Measurements from ENCODE around the gene SGMS1.

Gene SGMS1

DNA sequence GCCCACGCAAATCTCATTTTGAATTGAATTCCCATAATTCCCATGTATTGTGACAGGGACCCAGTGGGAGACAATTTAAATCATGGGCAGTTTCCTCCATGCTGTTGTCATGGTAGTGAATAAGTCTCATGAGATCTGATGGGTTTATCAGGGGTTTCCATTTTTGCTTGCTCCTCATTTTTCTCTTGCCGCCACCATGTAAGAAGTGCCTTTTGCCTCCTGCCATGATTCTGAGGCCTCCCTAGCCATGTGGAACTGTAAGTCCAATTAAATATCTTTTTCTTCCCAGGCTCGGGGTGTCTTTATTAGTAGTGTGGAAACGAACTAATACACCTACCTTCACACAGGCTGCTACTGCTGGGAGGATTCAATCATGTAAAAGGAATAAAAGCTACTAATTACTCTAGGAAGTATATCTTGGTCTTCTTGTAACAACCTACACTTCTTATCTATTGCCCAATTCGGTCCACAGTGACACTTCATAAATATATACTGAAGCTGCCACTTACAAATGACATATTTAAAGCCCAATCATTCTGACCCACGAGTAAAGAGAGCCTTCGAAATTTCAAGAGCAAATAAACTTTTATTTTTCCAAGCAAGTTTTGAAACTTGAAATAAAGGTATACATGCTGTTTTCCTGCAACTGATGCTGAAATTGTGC lies 272.1 kb downstream of the SGMS1 start:
- TF ChIP-seq, protein P1, sequence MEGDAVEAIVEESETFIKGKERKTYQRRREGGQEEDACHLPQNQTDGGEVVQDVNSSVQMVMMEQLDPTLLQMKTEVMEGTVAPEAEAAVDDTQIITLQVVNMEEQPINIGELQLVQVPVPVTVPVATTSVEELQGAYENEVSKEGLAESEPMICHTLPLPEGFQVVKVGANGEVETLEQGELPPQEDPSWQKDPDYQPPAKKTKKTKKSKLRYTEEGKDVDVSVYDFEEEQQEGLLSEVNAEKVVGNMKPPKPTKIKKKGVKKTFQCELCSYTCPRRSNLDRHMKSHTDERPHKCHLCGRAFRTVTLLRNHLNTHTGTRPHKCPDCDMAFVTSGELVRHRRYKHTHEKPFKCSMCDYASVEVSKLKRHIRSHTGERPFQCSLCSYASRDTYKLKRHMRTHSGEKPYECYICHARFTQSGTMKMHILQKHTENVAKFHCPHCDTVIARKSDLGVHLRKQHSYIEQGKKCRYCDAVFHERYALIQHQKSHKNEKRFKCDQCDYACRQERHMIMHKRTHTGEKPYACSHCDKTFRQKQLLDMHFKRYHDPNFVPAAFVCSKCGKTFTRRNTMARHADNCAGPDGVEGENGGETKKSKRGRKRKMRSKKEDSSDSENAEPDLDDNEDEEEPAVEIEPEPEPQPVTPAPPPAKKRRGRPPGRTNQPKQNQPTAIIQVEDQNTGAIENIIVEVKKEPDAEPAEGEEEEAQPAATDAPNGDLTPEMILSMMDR (IDR thresholded peaks at IDR 0.05; ENCODE audit: control insufficient read depth, insufficient read depth, low read depth, low read length, missing control alignments): no peak
- no peak overlapping the region for H3K4me3 ChIP-seq (ENCODE audit: control insufficient read depth, low read depth, low read length)
- DNase-seq (ENCODE audit: low read depth): no peak

GRCh38 chr10:50350366-50350765 lies 273.4 kb downstream of the SGMS1 start:
- DNase-seq (ENCODE audit: low read depth): no peak
- TF ChIP-seq, protein P1 (IDR thresholded peaks at IDR 0.05; ENCODE audit: control insufficient read depth, insufficient read depth, low read depth, low read length, missing control alignments): no peak
- H3K4me3 ChIP-seq (ENCODE audit: control insufficient read depth, low read depth, low read length): no peak overlapping the region

DNA sequence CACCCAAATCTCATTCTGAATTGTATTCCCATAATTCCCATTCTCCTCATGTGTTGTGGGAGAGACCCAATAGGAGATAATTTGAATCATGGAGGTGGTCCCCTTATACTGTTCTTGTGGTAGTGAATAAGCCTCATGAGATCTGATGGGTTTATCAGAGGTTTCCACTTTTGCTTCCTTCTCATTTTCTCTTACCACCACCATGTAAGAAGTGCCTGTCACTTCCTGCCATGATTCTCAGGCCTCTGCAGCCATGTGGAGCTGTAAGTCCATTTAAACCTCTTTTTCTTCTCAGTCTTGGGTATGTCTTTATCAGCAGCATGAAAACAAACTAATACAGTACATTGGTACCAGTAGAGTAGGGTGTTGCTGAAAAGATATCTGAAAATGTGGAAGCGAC lies 274.2 kb downstream of the SGMS1 start:
- DNase-seq (ENCODE audit: low read depth): no peak
- TF ChIP-seq, protein P1 (IDR thresholded peaks at IDR 0.05; ENCODE audit: control insufficient read depth, insufficient read depth, low read depth, low read length, missing control alignments): no peak
- H3K4me3 ChIP-seq (ENCODE audit: control insufficient read depth, low read depth, low read length): no peak overlapping the region

DNA sequence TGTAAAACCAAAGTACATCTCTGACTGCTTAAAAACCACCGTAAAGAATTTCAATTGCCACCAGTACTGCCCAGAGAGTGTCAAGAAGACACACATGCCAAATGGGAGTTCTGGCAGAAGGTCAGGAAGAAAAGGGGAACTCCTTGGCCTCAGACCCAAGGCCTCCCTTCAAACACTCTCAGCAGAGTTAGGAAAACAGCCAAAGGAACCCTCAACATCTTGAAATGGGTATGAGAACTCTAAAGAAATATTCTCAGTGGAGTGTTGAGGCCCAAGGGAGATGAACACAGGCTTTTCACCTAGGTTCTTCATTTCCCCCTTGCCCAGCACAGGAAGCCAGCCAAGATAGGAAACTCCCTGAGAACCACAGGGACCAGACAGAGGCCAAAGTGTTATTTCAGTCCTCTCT lies 276.4 kb downstream of the SGMS1 start:
- no peak for DNase-seq (ENCODE audit: low read depth)
- TF ChIP-seq, protein P1 (IDR thresholded peaks at IDR 0.05; ENCODE audit: control insufficient read depth, insufficient read depth, low read depth, low read length, missing control alignments): no peak

GRCh38 chr10:50346942-50347341 lies 276.8 kb downstream of the SGMS1 start:
- DNase-seq (ENCODE audit: low read depth): no peak
- H3K4me3 ChIP-seq (ENCODE audit: control insufficient read depth, low read depth, low read length): no peak overlapping the region
- TF ChIP-seq, protein P1 (IDR thresholded peaks at IDR 0.05; ENCODE audit: control insufficient read depth, insufficient read depth, low read depth, low read length, missing control alignments): no peak

More for the DNA sequence above, 276.4 kb downstream of the SGMS1 start:
- H3K4me3 ChIP-seq (ENCODE audit: control insufficient read depth, low read depth, low read length): no peak overlapping the region

DNA sequence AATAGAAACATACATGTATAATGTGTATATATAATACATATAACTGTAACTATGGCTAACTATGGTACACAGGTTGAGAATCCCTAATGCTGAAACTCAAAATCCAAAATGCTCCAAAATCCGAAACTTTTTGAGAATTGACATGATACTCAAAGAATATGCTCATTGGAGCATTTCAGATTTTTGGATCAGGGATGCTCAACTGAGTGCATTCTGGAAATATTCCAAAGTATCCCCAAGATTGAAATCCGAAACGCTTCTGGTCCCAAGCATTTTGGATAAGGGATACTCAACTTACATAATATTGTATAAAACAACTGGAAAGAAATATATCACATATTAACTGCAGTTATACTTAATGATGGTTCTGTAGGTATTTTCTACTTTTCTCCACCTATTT lies 278.2 kb downstream of the SGMS1 start:
- TF ChIP-seq, protein P1 (IDR thresholded peaks at IDR 0.05; ENCODE audit: control insufficient read depth, insufficient read depth, low read depth, low read length, missing control alignments): no peak
- no peak for DNase-seq (ENCODE audit: low read depth)
- H3K4me3 ChIP-seq (ENCODE audit: control insufficient read depth, low read depth, low read length): no peak overlapping the region

Measured in AG09309 (cell line).